ENCODE measurements around the gene ARHGEF12.

ARHGEF12 gene

GRCh38 chr11:120363436-120363835 is 27.2 kb downstream of the ARHGEF12 start:
- H3K4me3 ChIP-seq (replicated peaks in 1 of 2; ENCODE audit: low read depth in 2 of 2, low read length in 2 of 2), result no peak overlapping the region
- TF ChIP-seq CTCF (IDR thresholded peaks at IDR 0.05; ENCODE audit: low read depth, low read length), result no peak
- no peak for DNase-seq (ENCODE audit: low read depth in 2 of 2)

GRCh38 chr11:120365512-120365911 is 29.3 kb downstream of the ARHGEF12 start:
- no peak for DNase-seq (ENCODE audit: low read depth in 2 of 2)
- no peak overlapping the region for H3K4me3 ChIP-seq (replicated peaks in 1 of 2; ENCODE audit: low read depth in 2 of 2, low read length in 2 of 2)
- no peak for TF ChIP-seq CTCF (IDR thresholded peaks at IDR 0.05; ENCODE audit: low read depth, low read length)

- TF ChIP-seq CTCF (IDR thresholded peaks at IDR 0.05; ENCODE audit: low read depth, low read length), result no peak
- no peak overlapping the region for H3K4me3 ChIP-seq (replicated peaks in 1 of 2; ENCODE audit: low read depth in 2 of 2, low read length in 2 of 2)
- no peak for DNase-seq (ENCODE audit: low read depth in 2 of 2)
These were observed 36.1 kb downstream of the ARHGEF12 start for GRCh38 chr11:120372296-120372695.

- no peak for TF ChIP-seq CTCF (IDR thresholded peaks at IDR 0.05; ENCODE audit: low read depth, low read length)
- DNase-seq (ENCODE audit: low read depth in 2 of 2), result peak in 1 of 2 donors; percentile 62
- no peak overlapping the region for H3K4me3 ChIP-seq (replicated peaks in 1 of 2; ENCODE audit: low read depth in 2 of 2, low read length in 2 of 2)
These were observed 38.9 kb downstream of the ARHGEF12 start for GRCh38 chr11:120375076-120375475.

- DNase-seq (ENCODE audit: low read depth in 2 of 2), result no peak
- no peak for TF ChIP-seq CTCF (IDR thresholded peaks at IDR 0.05; ENCODE audit: low read depth, low read length)
- H3K4me3 ChIP-seq (replicated peaks in 1 of 2; ENCODE audit: low read depth in 2 of 2, low read length in 2 of 2), result no peak overlapping the region
These were observed 40.5 kb downstream of the ARHGEF12 start for GRCh38 chr11:120376547-120377182.

- no peak for TF ChIP-seq CTCF (IDR thresholded peaks at IDR 0.05; ENCODE audit: low read depth, low read length)
- no peak for DNase-seq (ENCODE audit: low read depth in 2 of 2)
- no peak overlapping the region for H3K4me3 ChIP-seq (replicated peaks in 1 of 2; ENCODE audit: low read depth in 2 of 2, low read length in 2 of 2)
These were observed 42.3 kb downstream of the ARHGEF12 start for GRCh38 chr11:120378474-120378873.

- TF ChIP-seq CTCF (IDR thresholded peaks at IDR 0.05; ENCODE audit: low read depth, low read length), result no peak
- DNase-seq (ENCODE audit: low read depth in 2 of 2), result no peak
- H3K4me3 ChIP-seq (replicated peaks in 1 of 2; ENCODE audit: low read depth in 2 of 2, low read length in 2 of 2), result no peak overlapping the region
These were observed 45.2 kb downstream of the ARHGEF12 start for GRCh38 chr11:120381401-120381800.

Data from cardiac fibroblast (primary cell).